ENCODE measurements around the gene DCN. TPM values are rescaled to one million over a fixed set of nuclear protein-coding genes. Genes with fewer than 3 reads are reported as not detected.

DCN gene
- total RNA-seq, 2 donors from 2014 or later: not detected

GRCh38 chr12:91093341-91093740 is 89.3 kb downstream of the DCN start:
- no peak for ATAC-seq (replicated peaks)
- H3K27ac Mint-ChIP-seq: no peak overlapping the region
- H3K36me3 Mint-ChIP-seq (ENCODE audit: low read depth): no peaks in the 10 kb centered on the region
- no peak overlapping the region for H3K4me3 Mint-ChIP-seq
- peaks cover 22% of the 10 kb centered on the region for H3K9me3 Mint-ChIP-seq
- H3K4me1 Mint-ChIP-seq: no peaks in the 10 kb centered on the region
- H3K27me3 Mint-ChIP-seq: no peaks in the 10 kb centered on the region

DNA sequence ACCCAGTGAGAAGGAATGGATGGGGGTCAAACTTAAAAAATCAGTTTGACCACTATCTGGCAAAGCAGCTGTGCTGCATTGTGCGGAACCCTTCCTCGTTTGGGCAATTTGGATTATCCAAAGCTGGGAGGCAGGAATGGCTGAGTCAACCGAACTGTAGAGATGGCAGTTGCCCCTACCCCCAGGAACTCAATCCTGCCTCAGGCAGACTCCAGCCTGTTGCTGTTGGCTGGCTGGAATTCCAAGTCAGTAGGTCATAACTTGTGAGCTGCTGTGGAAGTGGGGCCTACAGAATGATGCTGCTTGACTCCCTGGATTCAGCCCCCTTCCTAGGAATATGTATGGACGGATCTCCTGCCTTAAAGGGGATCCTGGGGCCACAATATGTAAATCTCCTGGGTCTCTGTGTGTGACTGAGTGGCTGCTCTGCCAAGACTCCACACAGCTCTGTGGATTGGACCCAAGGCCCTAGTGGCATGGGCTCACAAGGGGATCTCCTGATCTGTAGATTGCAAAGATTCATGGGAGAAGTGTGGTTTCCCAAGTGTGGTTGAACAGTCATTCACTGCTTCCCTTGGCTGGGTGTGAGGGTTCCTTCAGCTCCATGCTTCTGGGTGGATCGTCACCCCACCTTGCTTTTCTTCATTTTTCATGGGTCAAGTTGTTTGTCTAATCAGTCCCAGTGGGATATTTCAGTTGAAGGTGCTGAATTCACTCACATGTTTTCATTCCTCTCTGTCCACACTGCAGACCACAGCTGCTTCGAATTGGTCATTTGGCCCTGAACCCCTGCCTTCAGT is 90.5 kb downstream of the DCN start:
- Mint-ChIP-seq H3K9me3 (peaks cover 22% of the 10 kb centered on the region), H3K36me3 (ENCODE audit: low read depth) (no peaks in the 10 kb centered on the region), H3K27ac (no peak overlapping the region), H3K4me3 (no peak overlapping the region), H3K27me3 (no peaks in the 10 kb centered on the region), H3K4me1 (no peaks in the 10 kb centered on the region)
- no peak for ATAC-seq (replicated peaks)

Other genes starting within 250 kb of the DCN start
- gene CCER1, start 227.6 kb downstream of the DCN start, total RNA-seq: not detected
- not detected for gene EPYC, start 177.8 kb downstream of the DCN start, total RNA-seq
- gene KERA, start 124.8 kb downstream of the DCN start, total RNA-seq: not detected
- gene LUM, start 71.3 kb downstream of the DCN start, total RNA-seq: not detected